Epithelial cell of esophagus (primary cell): Measurements from ENCODE around the gene MEP1A.
A peak's percentile ranks its signal among the peaks of the same experiment; 100 is the strongest.

Experiments
- DNase-seq: peaks from one replicate; pipeline ENCODE4 v3.0.0; 2010; ENCODE audit warnings: low read depth
- H3K4me3 ChIP-seq: 2 replicates; pipeline ENCODE4 v1.5.1; 2011; ENCODE audit warnings: mild to moderate bottlenecking, low read length, control low read depth
- CTCF ChIP-seq: IDR thresholded peaks from 2 replicates; pipeline ENCODE4 v1.5.1; 2011; ENCODE audit warnings: low read depth, mild to moderate bottlenecking, low read length, control low read depth, inconsistent platforms; ENCODE audit not compliant: insufficient read depth; ENCODE audit errors: missing control alignments

MEP1A gene

GRCh38 chr6:46781478-46782378, 11.5 kb upstream of the MEP1A start:
- TF ChIP-seq CTCF: peak; percentile 75
- peak; percentile 84 for DNase-seq
- no peak overlapping the region for H3K4me3 ChIP-seq

DNA sequence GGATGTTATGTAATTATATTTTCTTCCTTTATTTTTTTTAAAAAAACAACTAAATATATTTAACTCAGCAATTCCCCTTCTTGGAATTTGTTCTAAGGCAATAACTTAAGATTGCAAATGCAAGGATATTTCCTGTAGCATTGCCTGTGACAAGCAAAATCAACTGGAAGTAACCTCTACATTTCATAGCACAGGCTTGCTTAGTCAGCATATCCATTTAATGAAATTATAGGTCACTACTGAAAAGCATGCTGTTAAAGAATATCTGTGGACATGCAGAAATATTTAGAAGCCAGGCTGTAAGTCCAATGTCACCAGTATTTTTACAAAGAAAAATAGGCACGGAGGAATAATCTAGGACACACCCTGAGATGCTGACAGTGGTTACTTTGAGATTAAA, 8.7 kb upstream of the MEP1A start:
- DNase-seq: no peak
- TF ChIP-seq CTCF: no peak
- no peak overlapping the region for H3K4me3 ChIP-seq

GRCh38 chr6:46787871-46788540, 5.2 kb upstream of the MEP1A start:
- no peak for DNase-seq
- no peak overlapping the region for H3K4me3 ChIP-seq
- no peak for TF ChIP-seq CTCF

GRCh38 chr6:46788791-46789190, 4.4 kb upstream of the MEP1A start:
- no peak for TF ChIP-seq CTCF
- H3K4me3 ChIP-seq: no peak overlapping the region
- no peak for DNase-seq

- H3K4me3 ChIP-seq: no peak overlapping the region
- no peak for TF ChIP-seq CTCF
- no peak for DNase-seq
Observed at GRCh38 chr6:46789434-46790354, 3.5 kb upstream of the MEP1A start.

- H3K4me3 ChIP-seq: no peak overlapping the region
- no peak for TF ChIP-seq CTCF
- no peak for DNase-seq
Observed at GRCh38 chr6:46790355-46790874, 2.8 kb upstream of the MEP1A start.
